Measurements from ENCODE around the gene SGPL1.

SGPL1 gene

DNA sequence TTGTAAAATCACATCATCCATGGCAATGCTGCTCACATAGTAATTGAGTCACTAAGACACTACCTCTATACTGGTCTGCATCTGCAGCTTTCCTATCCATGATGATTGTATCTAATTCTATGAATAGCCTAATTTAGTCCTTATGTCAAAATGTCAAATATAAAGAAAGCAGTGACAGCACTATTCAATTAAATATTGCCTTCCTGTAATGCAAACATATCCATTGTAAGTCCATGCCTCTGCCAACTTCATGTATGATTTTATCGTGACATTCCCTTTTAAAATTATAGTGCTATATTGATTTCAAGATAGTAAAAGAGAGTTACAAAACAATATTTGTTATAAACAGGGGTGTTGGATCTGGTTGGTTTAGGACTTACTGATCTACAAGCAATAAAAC, 4.8 kb upstream of the SGPL1 start:
- no peak for DNase-seq

GRCh38 chr10:70811881-70812280, 3.9 kb upstream of the SGPL1 start:
- DNase-seq = no peak

- DNase-seq = no peak
These were observed 2.9 kb upstream of the SGPL1 start for GRCh38 chr10:70812814-70813213.

DNA sequence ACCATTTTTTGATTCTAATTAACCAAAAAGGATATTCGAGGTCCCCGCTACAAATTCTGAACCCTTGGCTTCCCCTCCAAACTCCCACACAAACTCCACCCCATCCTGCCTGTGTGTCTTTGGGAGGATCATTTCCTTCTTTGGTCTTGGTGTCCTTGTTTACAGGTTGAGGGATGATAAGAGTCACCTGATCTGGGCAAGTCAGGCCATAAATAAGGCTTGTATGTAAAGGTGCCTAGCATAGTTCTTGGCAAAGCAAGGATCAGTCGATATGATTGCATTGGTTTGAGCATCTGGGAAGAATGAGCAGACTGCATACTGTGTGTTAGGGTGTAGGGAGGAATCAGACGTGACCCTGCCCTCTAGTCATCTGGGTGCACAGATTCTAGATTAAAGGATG, 1.6 kb upstream of the SGPL1 start:
- no peak for DNase-seq

DNA sequence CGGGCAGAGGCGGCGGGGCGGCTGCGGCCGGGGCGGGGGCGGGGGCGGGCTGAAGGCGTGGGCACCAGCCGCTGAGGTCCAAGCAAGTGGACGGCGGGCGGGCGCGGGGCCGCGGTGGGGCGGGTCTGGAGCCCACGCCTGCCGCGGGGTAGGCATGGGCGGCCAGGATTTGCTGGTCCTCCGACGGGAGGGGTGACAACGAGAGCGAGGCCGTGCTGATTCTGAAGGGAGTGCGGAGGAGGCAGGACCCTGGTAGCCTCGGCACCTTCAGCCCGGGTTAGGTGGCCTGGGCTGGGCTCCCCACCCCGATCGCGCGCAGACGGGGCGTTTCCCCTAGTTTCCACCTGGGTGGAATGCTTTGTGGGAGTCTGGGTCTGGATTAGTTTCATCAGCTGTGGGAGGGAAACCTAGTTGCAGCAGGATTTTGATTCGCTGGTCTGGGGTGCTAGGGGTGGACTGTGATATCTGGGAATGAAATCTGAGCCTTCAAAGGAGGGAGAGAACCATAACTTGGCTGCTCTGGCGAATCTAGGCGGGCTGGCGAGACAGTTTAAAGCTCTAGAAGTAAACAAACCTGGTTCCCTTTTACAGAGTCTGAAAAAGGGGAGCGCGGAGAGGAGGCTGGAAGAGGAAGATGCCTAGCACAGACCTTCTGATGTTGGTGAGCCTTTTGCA, 609 bp downstream of the SGPL1 start:
- peak; percentile 91 for DNase-seq

- no peak for DNase-seq
These were observed 5.4 kb downstream of the SGPL1 start for GRCh38 chr10:70820976-70821750.

DNA sequence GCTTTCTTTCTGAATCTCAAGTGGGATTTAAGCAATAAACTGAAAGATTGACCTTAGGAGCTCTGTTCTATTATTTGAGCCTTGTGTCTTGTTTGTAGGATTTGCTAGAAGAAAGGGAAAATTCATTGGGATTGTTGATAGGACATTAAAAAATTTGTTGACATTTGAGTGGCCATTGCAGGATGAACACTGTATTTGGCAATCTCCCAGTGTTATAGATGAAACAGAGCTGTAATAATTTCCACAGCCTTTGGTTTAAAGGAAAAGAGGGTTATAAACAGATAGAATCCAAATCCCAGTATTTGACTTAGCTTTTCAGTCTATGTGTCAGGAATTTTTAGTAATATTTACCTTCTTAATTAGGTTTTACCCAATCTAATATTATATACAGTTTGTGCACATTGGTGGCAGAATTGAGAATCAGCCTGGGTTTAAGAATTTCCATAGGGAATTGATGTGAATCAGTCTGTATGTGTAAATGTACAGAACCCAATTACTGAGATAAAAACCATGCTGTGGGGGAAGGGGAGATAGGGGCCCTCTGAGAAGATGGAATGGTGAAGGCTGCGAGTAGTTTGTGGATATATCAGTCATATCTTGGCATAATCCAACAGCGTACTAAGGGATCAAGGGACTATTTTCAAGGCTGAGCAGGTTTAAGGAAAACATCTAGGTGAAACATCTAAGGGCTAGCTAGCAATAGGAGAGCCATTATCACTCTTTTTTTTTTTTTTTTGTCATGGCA, 6.5 kb downstream of the SGPL1 start:
- DNase-seq = no peak

- no peak for DNase-seq
These were observed 11.5 kb downstream of the SGPL1 start for GRCh38 chr10:70827086-70827757.

- no peak for DNase-seq
These were observed 13.2 kb downstream of the SGPL1 start for GRCh38 chr10:70828923-70829322.

- DNase-seq = no peak
These were observed 13.8 kb downstream of the SGPL1 start for GRCh38 chr10:70829543-70829942.

- DNase-seq = no peak
These were observed 14.4 kb downstream of the SGPL1 start for GRCh38 chr10:70830164-70830563.

GRCh38 chr10:70832221-70832620, 16.5 kb downstream of the SGPL1 start:
- DNase-seq = peak; percentile 53

DNA sequence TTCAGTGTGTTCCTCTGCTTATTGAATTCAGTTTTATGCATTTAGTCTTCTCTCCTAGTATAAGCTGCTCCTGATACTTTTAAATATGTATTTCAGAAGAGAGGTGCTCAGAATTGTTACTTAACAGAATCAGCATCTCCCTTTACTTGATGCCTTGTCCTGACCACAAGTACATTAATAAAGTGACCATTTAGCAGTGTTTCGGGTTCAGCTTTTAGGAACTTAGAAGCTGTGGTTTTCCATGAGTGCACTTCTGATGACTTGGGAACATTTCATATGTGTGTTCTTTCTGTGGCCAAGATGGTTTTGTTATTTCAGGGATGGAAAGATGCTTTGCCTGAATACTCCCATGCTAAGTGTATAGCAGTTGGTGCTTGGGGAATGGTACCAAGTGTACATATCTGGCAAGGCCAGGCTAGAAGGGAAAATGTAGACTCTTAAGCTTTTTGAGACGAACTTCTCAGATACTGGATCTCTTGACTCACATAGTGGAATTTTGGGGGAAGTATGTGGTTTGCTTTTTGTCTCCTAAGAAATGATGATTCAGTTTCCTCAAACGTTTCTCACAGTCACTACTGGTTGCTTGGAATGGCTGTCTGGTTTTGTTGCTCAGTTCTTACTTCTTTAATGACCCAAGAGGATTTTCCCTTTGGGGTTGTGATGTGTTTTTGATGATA, 17.2 kb downstream of the SGPL1 start:
- peak; percentile 95 for DNase-seq

DNA sequence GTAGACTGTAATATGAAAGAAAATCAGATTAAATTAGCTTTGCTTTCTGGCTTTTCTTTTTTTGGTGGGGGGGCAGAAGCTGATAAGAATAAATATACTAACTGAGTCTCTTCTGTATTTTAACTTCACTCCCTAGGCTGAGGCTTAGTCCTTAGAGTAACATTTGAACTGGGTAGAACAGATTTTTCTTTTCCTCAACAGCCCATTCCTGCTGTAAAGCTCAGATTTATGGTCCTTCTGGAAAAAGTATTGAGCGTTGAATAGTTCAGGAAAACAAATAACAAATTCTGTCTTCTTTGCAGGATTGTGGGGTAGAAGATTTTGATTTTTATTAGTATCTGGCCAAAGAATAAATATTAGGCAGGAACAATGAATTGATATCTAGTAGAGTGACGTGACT, 17.9 kb downstream of the SGPL1 start:
- DNase-seq = no peak

DNA sequence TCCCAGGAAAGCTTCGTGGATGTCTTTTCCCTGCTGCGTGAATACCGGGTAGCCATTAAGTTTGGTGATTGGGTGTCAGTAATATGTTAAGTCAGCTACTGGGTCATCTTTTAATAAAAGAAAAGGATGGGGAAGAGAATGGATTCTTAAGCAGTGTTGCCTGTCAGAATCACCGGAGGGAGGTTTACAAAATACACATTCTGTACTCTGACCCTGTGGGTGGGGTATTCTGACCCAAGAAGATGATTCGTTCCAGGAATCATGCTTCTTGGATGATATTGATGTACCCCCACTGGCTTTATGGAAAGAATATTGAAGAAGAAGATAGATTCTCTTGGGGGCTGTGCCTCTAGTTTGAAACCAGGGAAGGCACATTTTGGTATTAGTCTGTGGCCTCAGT, 18.3 kb downstream of the SGPL1 start:
- DNase-seq = peak; percentile 11

- no peak for DNase-seq
These were observed 18.8 kb downstream of the SGPL1 start for GRCh38 chr10:70834441-70835151.

GRCh38 chr10:70836319-70836718, 20.6 kb downstream of the SGPL1 start:
- DNase-seq = no peak

DNA sequence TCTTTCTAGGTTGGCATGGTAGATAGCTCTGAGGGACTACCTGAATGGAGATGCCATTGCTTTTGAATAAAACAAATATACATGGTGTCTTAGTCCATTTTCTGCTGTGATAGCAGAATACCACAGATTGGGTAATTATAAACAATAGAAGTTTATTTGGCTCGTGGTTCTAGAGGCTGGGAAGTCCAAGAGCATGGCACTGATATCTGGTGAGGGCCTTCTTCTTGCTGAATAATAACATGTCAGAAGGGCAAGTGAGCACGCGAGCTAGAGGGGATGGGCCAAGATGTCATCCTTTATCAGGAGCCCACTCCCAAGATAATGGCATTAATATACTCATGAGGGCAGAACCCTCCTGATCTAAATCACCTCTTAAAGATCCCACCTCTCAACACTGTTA, 21.9 kb downstream of the SGPL1 start:
- DNase-seq = no peak

DNA sequence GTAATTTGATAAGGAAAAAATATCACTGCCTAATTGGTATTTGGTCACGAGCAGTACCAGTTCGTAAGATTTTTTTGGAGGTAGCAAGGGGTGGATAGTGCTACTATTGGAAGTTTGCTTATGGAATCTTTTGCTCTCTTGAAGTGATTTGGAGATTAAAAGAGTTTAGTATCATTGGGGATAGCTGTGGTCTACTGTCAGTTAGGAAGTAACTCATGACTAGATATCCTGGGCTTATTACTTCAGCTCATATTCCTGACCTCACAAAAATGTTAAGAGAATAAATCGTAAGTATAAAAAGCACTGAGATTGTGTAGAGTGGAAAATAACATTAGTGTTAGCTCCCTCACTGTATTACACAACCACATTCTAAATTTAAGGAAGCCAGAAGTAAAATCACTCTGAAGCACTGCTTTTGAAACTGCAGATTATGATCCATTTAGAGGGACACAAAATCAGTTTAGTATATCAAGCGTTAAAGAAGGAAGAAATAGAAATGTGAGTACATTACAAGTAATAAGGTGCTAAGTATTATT, 22.6 kb downstream of the SGPL1 start:
- no peak for DNase-seq

- DNase-seq = no peak
These were observed 25.1 kb downstream of the SGPL1 start for GRCh38 chr10:70840836-70841235.

DNA sequence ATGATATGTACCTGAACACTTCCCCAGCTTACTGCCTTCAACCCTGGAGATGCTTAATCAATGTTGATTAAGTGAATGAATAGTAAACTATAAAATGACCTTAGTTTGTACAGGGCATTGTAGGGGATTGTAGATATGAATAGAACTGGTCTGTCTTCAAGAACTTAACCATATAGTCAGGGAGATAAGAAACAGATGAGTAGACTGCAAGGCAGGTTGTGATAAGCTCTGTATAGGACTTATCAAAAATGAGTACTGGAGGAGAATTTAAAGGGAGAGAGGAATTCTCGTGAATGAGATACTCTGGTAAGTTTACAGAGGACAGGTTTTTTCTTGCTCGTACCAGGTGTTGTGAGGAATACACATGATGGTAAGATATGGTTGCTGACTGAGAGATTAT, 27.6 kb downstream of the SGPL1 start:
- DNase-seq = no peak
